K562 (cell line): ENCODE measurements around the gene GGACT. TPM values are rescaled to one million over a fixed set of nuclear protein-coding genes. Genes with fewer than 3 reads are reported as not detected.

Source experiments
- HLTF ChIP-seq: fragments of 450-650 bp; IDR thresholded peaks from 2 replicates; pipeline ENCODE4 v1.6.1; 2016
- MAFG ChIP-seq: fragments of 450-650 bp; conservative IDR thresholded peaks from 2 replicates; pipeline ENCODE4 v1.6.1; 2016; ENCODE audit warnings: missing genetic modification characterization, missing compliant biosample characterization
- RFX1 ChIP-seq: fragments of 450-650 bp; IDR thresholded peaks from 2 replicates; pipeline ENCODE4 v1.6.1; 2016; ENCODE audit warnings: mild to moderate bottlenecking, moderate library complexity
- SMARCA5 ChIP-seq: fragments of 450-650 bp; IDR thresholded peaks from 2 replicates; pipeline ENCODE4 v1.6.1; 2016
- SP1 ChIP-seq: sonication (generic); formaldehyde crosslinking; IDR thresholded peaks from 2 replicates; pipeline ENCODE4 v1.8.1; 2022; ENCODE audit warnings: mild to moderate bottlenecking, missing genetic modification reagents
- TAF15 ChIP-seq: fragments of 200-400 bp; formaldehyde crosslinking; IDR thresholded peaks from 2 replicates; pipeline ENCODE4 v1.6.1; 2017; ENCODE audit warnings: mild to moderate bottlenecking, low read depth, low read length, moderate library complexity
- TBP ChIP-seq: optimal IDR thresholded peaks from 2 replicates; pipeline ENCODE3; 2011; ENCODE audit warnings: low read depth, low read length, improper control_type of control experiment
- polyA plus RNA-seq, 8 experiments: library from polyadenylated mRNA; depleted of rRNA in 4 of 8; stranded (reverse) in 5 of 8; unstranded in 3 of 8; fragments of >200 nt; fragmentation: Nextera tagmentation in 2 of 8; fragmentation: Illumina TruSeq in 1 of 8; extraction: Ambion mirVana in 2 of 8; extraction: Trizol in 1 of 8; gene quantifications; 2 replicates each; pipeline versions ENCODE4 v1.2.1 to v1.2.3, GENCODE V29; 2011 to 2014; ENCODE audit warnings: inconsistent platforms in 1 of 8, missing spikeins in 1 of 8
- total RNA-seq, 7 experiments: library from RNA; depleted of rRNA in 6 of 7; stranded (reverse); fragments of >200 nt in 6 of 7; fragmentation: Illumina TruSeq in 2 of 7; extraction: Trizol in 2 of 7; gene quantifications; 2 replicates each; pipeline versions ENCODE4 v1.2.1 to v1.2.3, GENCODE V29; 2011 to 2021; ENCODE audit warnings: low replicate concordance in 1 of 7
- TF ChIP-seq, protein P1 (sequence below): fragments of 450-650 bp; IDR thresholded peaks from 2 replicates; pipeline ENCODE4 v1.6.1; 2016; ENCODE audit warnings: borderline replicate concordance
- TF ChIP-seq, protein P2 (sequence below): sonication (generic); formaldehyde crosslinking; IDR thresholded peaks from 2 replicates; pipeline ENCODE4 v1.8.1; 2022; ENCODE audit warnings: missing genetic modification reagents
- TF ChIP-seq, protein P3 (sequence below): fragments of 250-450 bp; sonication (Bioruptor Pico); IDR thresholded peaks from 2 replicates; pipeline ENCODE4 v1.4.0; 2020; ENCODE audit warnings: borderline replicate concordance

The GGACT gene
- total and polyA plus RNA-seq, 9 of the 15 experiments (the other 6 are each of a cell fraction or from before 2014, with no cell fraction given) = 0.20 to 3.2 (median 1.7) TPM

DNA sequence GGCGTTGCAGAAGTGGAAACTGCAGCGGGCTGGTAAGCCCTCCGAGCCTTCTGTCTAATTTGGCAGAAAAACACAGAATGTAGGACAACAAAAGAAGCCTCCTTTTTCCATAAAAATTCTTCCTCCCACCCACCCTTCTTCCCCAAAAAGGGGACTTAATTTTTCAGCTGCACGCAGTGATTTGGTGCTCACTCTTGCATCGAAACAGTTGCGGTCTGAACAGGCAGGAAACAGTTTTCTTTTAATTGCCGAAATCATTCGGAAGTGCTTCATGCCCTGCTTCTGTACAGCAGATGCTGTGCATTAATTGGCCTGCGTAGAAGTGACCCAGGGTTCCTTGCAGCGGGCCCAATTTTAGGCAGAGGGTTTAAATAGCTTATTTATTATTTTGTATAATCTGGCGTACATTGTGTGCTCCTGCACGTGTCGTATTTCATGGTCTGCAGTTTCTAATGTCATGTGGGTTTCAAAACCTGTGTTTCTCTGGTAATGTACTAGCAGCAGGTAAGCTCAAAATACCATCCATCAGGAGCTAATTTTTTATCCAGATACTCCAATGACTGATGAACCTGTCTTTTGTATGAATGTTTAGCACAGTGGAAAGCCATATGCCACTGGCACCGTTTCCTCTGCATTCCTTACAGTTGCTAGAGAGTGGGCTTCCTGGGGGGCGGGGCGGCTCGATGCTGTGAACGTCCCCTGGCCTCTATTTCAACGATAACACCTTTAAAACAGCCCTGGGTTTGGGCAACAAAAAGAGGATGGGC lies 66.6 kb downstream of the GGACT start (continued):
- no peak for TF ChIP-seq SMARCA5
- no peak for TF ChIP-seq TBP
- TF ChIP-seq HLTF = no peak
- TF ChIP-seq, protein P1, sequence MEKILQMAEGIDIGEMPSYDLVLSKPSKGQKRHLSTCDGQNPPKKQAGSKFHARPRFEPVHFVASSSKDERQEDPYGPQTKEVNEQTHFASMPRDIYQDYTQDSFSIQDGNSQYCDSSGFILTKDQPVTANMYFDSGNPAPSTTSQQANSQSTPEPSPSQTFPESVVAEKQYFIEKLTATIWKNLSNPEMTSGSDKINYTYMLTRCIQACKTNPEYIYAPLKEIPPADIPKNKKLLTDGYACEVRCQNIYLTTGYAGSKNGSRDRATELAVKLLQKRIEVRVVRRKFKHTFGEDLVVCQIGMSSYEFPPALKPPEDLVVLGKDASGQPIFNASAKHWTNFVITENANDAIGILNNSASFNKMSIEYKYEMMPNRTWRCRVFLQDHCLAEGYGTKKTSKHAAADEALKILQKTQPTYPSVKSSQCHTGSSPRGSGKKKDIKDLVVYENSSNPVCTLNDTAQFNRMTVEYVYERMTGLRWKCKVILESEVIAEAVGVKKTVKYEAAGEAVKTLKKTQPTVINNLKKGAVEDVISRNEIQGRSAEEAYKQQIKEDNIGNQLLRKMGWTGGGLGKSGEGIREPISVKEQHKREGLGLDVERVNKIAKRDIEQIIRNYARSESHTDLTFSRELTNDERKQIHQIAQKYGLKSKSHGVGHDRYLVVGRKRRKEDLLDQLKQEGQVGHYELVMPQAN = no peak
- TF ChIP-seq, protein P2, sequence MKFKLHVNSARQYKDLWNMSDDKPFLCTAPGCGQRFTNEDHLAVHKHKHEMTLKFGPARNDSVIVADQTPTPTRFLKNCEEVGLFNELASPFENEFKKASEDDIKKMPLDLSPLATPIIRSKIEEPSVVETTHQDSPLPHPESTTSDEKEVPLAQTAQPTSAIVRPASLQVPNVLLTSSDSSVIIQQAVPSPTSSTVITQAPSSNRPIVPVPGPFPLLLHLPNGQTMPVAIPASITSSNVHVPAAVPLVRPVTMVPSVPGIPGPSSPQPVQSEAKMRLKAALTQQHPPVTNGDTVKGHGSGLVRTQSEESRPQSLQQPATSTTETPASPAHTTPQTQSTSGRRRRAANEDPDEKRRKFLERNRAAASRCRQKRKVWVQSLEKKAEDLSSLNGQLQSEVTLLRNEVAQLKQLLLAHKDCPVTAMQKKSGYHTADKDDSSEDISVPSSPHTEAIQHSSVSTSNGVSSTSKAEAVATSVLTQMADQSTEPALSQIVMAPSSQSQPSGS (CRISPR knock-in tag) = no peak
- TF ChIP-seq, protein P3, sequence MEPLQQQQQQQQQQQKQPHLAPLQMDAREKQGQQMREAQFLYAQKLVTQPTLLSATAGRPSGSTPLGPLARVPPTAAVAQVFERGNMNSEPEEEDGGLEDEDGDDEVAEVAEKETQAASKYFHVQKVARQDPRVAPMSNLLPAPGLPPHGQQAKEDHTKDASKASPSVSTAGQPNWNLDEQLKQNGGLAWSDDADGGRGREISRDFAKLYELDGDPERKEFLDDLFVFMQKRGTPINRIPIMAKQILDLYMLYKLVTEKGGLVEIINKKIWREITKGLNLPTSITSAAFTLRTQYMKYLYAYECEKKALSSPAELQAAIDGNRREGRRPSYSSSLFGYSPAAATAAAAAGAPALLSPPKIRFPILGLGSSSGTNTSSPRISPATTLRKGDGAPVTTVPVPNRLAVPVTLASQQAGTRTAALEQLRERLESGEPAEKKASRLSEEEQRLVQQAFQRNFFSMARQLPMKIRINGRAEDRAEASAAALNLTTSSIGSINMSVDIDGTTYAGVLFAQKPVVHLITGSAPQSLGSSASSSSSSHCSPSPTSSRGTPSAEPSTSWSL = no peak
- TF ChIP-seq SP1 (CRISPR knock-in tag) = no peak
- no peak for TF ChIP-seq MAFG (tag)
- no peak for TF ChIP-seq TAF15
- TF ChIP-seq RFX1 = no peak
